HUES6 (cell line): ENCODE results near the gene MRTFA.

Experiments
- H3K27ac ChIP-seq: 2 replicates; pipeline ENCODE4 v1.7.0; 2013; ENCODE audit warnings: low read depth, mild to moderate bottlenecking, low read length, inconsistent platforms
- H3K27me3 ChIP-seq: 2 replicates; pipeline ENCODE4 v1.6.1; 2013; ENCODE audit warnings: low read length; ENCODE audit not compliant: control insufficient read depth, insufficient read depth
- H3K36me3 ChIP-seq: 2 replicates; pipeline ENCODE4 v1.6.1; 2013; ENCODE audit warnings: low read length; ENCODE audit not compliant: control insufficient read depth, insufficient read depth
- H3K4me1 ChIP-seq: 2 replicates; pipeline ENCODE4 v1.6.1; 2013; ENCODE audit warnings: low read length; ENCODE audit not compliant: control insufficient read depth, insufficient read depth
- H3K4me3 ChIP-seq: 2 replicates; pipeline ENCODE4 v1.5.1; 2013; ENCODE audit warnings: low read depth, low read length
- H3K9ac ChIP-seq: one replicate; pipeline ENCODE4 v1.6.1; 2013; ENCODE audit warnings: mild to moderate bottlenecking, low read length
- H3K9me3 ChIP-seq: 2 replicates; pipeline ENCODE4 v1.6.1; 2013; ENCODE audit warnings: low read depth, low read length; ENCODE audit not compliant: control insufficient read depth, insufficient read depth

MRTFA gene

GRCh38 chr22:40477683-40478337 lies 158.7 kb downstream of the MRTFA start:
- Histone ChIP-seq H3K9me3 (no peaks in the 10 kb centered on the region), H3K36me3 (no peaks in the 10 kb centered on the region), H3K4me1 (peaks cover 18% of the 10 kb centered on the region), H3K9ac (no peak overlapping the region), H3K27me3 (no peaks in the 10 kb centered on the region), H3K4me3 (no peak overlapping the region), H3K27ac (peak overlapping the region; percentile 7)

- H3K27ac ChIP-seq, result no peak overlapping the region
- no peak overlapping the region for H3K4me3 ChIP-seq
- no peaks in the 10 kb centered on the region for H3K36me3 ChIP-seq
- no peaks in the 10 kb centered on the region for H3K27me3 ChIP-seq
- peaks cover 32% of the 10 kb centered on the region for H3K4me1 ChIP-seq
- no peaks in the 10 kb centered on the region for H3K9me3 ChIP-seq
- H3K9ac ChIP-seq, result no peak overlapping the region
These were observed 160.2 kb downstream of the MRTFA start for GRCh38 chr22:40476341-40476740.

GRCh38 chr22:40473703-40474102 lies 162.8 kb downstream of the MRTFA start:
- Histone ChIP-seq H3K27me3 (no peaks in the 10 kb centered on the region), H3K36me3 (no peaks in the 10 kb centered on the region), H3K9ac (no peak overlapping the region), H3K27ac (no peak overlapping the region), H3K4me1 (peaks cover 32% of the 10 kb centered on the region), H3K4me3 (no peak overlapping the region), H3K9me3 (no peaks in the 10 kb centered on the region)

- Histone ChIP-seq H3K4me1 (peaks cover 21% of the 10 kb centered on the region), H3K27ac (no peak overlapping the region), H3K4me3 (no peak overlapping the region), H3K9me3 (no peaks in the 10 kb centered on the region), H3K36me3 (no peaks in the 10 kb centered on the region), H3K27me3 (no peaks in the 10 kb centered on the region), H3K9ac (no peak overlapping the region)
These were observed 163.9 kb downstream of the MRTFA start for GRCh38 chr22:40472579-40472978.

GRCh38 chr22:40472051-40472450 lies 164.5 kb downstream of the MRTFA start:
- H3K4me3 ChIP-seq, result no peak overlapping the region
- peak overlapping the region; percentile 1; the same call in 1 of the 2 replicates for H3K27ac ChIP-seq
- peaks cover 20% of the 10 kb centered on the region for H3K4me1 ChIP-seq
- H3K9me3 ChIP-seq, result no peaks in the 10 kb centered on the region
- no peak overlapping the region for H3K9ac ChIP-seq
- no peaks in the 10 kb centered on the region for H3K36me3 ChIP-seq
- H3K27me3 ChIP-seq, result no peaks in the 10 kb centered on the region

GRCh38 chr22:40469181-40469580 lies 167.3 kb downstream of the MRTFA start:
- Histone ChIP-seq H3K27ac (no peak overlapping the region), H3K9ac (no peak overlapping the region), H3K36me3 (no peaks in the 10 kb centered on the region), H3K4me3 (no peak overlapping the region), H3K9me3 (no peaks in the 10 kb centered on the region), H3K4me1 (peaks cover 20% of the 10 kb centered on the region), H3K27me3 (no peaks in the 10 kb centered on the region)

- Histone ChIP-seq H3K4me3 (no peak overlapping the region), H3K9me3 (no peaks in the 10 kb centered on the region), H3K9ac (no peak overlapping the region)
These were observed 167.9 kb downstream of the MRTFA start for GRCh38 chr22:40468616-40469015.

GRCh38 chr22:40466976-40467375 lies 169.5 kb downstream of the MRTFA start:
- Histone ChIP-seq H3K36me3 (no peaks in the 10 kb centered on the region), H3K27ac (no peak overlapping the region), H3K9me3 (no peaks in the 10 kb centered on the region), H3K4me3 (no peak overlapping the region), H3K4me1 (peaks cover 11% of the 10 kb centered on the region), H3K9ac (no peak overlapping the region), H3K27me3 (no peaks in the 10 kb centered on the region)

More at GRCh38 chr22:40468616-40469015, 167.9 kb downstream of the MRTFA start:
- peaks cover 20% of the 10 kb centered on the region for H3K4me1 ChIP-seq
- no peak overlapping the region for H3K27ac ChIP-seq
- no peaks in the 10 kb centered on the region for H3K36me3 ChIP-seq
- H3K27me3 ChIP-seq, result no peaks in the 10 kb centered on the region

- no peaks in the 10 kb centered on the region for H3K27me3 ChIP-seq
- H3K4me1 ChIP-seq, result no peaks in the 10 kb centered on the region; the same call in 1 of the 2 replicates
- H3K9me3 ChIP-seq, result no peaks in the 10 kb centered on the region
- no peak overlapping the region for H3K4me3 ChIP-seq
- no peak overlapping the region for H3K27ac ChIP-seq
- H3K9ac ChIP-seq, result no peak overlapping the region
- peaks cover 2% of the 10 kb centered on the region; the same call in 1 of the 2 replicates for H3K36me3 ChIP-seq
These were observed 172.8 kb downstream of the MRTFA start for GRCh38 chr22:40463683-40464082.

GRCh38 chr22:40463017-40463631 lies 173.4 kb downstream of the MRTFA start:
- H3K9ac ChIP-seq, result no peak overlapping the region
- H3K4me1 ChIP-seq, result no peaks in the 10 kb centered on the region; the same call in 1 of the 2 replicates
- no peak overlapping the region for H3K4me3 ChIP-seq
- no peaks in the 10 kb centered on the region for H3K9me3 ChIP-seq
- no peaks in the 10 kb centered on the region for H3K27me3 ChIP-seq
- H3K36me3 ChIP-seq, result peaks cover 2% of the 10 kb centered on the region; the same call in 1 of the 2 replicates
- no peak overlapping the region for H3K27ac ChIP-seq

GRCh38 chr22:40462195-40462984 lies 174.1 kb downstream of the MRTFA start:
- H3K9me3 ChIP-seq, result no peaks in the 10 kb centered on the region
- peaks cover 2% of the 10 kb centered on the region; the same call in 1 of the 2 replicates for H3K36me3 ChIP-seq
- H3K27me3 ChIP-seq, result no peaks in the 10 kb centered on the region
- no peak overlapping the region for H3K27ac ChIP-seq
- no peak overlapping the region for H3K4me3 ChIP-seq
- no peak overlapping the region for H3K9ac ChIP-seq
- no peaks in the 10 kb centered on the region; the same call in 1 of the 2 replicates for H3K4me1 ChIP-seq
